Cardiac septum (tissue), 1 donor: ENCODE results near the gene ERC2. TPM values are rescaled to one million over a fixed set of nuclear protein-coding genes. Genes with fewer than 3 reads are reported as not detected.
"Not testable (repeated sequence)": the region's sequence is repeated elsewhere in the genome, so short reads cannot be mapped to it uniquely, and the experiment has no call there.

Experiments
- DNase-seq: peaks from one replicate; pipeline ENCODE4 v3.0.0-alpha.2; 2020; ENCODE audit warnings: low spot score
- intact Hi-C: fragments of 100-400 bp; cut with DNase I; formaldehyde crosslinking; loops from one replicate; pipeline ENCODE4 v1.14.0; 2022
- total RNA-seq: library from RNA; stranded (reverse); fragmentation: NEBNext Ultra II Directional; extraction: Animal tissue kit (Norgen Biotek cat#: 25700); gene quantifications from one replicate; pipeline ENCODE4 v1.2.1, GENCODE V29; 2021
- donor health status: DM: no; HTN: no; CAD: no.

Gene ERC2
- total RNA-seq, 1 donor from 2014 or later = 6.2 TPM

DNA sequence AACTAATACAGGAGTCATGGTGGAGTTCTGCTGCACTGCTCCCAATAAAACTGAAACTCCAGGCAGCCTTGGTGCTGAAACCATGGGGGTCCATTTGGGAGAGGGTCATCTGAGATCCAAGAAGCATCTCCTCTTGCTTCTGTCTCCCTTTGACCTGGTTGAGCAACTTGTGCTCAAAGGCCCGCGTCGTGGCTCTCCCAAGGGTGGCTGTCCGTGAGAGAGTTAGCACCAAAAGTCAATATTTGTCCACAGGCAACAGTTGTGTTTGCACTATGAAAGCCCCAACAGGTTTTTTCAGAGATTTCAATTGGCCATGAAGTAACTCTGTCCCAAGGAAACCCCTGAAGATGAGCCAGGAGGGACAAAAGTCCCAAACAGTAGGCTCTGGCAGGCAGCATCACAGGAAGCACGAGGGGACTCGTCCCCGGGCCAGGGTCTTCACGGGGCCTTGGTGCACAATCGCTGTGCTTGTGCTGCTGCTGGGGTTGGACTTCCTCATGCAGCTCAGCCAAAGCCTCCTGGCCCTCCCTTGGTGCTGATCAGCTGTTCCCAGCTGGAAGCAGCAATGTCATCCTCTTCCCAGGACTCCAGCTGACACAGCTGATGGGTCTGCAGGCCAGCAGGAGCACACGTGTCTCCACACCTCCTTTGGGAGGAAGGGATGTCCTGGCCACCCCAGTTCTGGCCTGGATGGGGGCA is 941.8 kb downstream of the ERC2 start:
- DNase-seq = no peak
- intact Hi-C loops = no loop called here

DNA sequence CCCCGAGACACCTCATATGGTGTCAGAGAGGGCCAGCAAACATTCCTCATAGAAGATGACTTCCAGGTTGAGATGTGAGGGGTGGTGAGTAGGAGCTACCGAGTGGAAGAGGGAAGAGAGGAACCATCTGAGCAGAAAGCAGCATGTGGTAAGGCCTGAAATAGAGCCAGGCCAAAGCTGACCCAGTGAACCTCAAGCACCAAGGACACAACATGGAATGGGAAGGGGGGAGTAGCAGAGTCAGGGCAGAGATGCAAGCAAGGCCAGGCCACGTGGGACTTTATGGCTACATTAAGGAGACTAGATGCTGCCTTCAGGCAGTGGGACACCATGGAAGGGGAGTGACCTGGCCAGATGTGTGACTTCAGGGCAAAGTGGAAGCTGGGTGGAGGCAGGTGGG is 942.8 kb downstream of the ERC2 start:
- DNase-seq = no peak
- intact Hi-C loops = no loop called here

DNA sequence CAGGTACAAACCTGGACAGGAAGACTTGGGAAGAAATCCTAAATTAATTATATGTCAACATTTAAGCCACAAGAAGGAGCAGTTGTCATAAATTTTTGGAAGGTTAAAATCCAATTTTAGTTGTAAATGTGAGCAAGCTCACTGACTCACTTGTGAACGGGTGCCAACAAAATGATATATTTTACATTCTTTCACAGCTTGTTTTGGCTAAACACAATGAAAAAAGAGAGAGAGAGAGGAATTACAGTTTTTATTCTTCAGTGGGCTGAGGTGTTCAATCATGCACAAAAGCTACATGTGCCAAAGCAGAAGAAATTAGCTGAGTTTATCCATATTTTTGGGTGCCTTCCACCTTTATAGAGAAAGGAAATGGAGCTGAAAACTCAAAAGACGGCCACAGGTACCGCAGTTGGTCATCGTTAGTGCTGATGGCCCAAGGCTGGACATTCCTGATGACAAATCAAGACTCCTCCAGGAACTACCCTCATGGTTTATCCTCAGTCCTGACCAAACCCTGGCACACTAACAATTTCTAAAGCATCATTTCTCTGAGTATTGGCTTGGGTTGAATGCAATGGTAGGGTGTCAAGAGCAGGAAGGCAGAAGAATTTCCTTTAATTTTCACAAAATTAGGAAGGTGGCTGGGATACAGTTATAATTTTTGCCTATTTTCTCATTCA is 943.6 kb downstream of the ERC2 start:
- intact Hi-C loops = no loop called here

DNA sequence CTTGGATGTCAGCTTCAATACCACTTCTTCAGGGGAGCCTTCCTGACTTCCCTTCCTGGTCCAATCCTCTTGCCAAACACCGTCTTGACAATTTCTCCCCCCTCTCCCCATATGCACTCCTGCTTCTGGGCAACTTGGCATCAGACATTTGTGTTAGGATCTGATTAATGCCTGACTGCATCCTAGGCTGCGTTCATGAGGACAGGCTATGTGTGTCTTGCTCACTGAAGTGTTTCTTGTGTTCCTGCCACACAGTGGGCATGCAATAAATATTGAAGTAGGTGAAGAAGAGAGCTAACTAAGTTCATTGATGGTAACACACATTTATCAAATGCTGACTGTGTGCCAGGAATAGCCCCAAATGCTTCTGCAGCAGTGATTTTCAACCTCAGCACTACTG is 944.8 kb downstream of the ERC2 start:
- intact Hi-C loops = no loop called here
- DNase-seq = no peak

More for the DNA sequence above, 943.6 kb downstream of the ERC2 start:
- no peak for DNase-seq

DNA sequence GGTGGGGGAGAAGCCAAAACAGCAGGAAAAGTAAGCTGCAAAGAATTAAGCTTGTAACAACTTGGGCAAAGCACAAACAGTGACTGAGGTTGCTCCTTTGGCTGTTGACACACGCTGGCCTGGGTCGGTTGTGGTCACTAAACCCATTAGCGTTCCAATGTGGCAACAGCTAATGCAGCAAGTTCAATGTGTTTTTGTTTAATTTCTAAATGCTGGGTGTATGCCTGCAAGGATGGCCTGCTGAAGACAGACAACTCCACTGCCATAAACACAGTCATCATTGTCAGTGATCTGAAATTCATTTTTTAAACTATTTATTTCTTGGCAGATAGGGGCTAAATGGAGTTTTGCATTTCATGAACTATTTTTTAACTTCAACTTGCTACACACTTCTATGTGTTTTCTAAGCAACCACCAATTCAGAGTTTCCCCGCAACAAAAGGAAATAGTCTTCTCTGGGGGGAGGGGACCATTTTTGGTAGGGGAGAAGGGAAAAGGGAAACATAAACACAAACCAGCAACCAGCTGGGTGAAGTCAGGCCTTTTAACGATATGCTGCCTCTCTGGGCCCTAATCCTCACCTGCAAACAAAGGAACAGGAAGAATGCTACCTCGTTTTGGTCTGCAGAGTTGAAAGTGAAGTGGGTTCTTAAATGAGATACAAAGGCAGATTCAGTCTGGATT is 946.4 kb downstream of the ERC2 start:
- intact Hi-C loops = no loop called here

DNA sequence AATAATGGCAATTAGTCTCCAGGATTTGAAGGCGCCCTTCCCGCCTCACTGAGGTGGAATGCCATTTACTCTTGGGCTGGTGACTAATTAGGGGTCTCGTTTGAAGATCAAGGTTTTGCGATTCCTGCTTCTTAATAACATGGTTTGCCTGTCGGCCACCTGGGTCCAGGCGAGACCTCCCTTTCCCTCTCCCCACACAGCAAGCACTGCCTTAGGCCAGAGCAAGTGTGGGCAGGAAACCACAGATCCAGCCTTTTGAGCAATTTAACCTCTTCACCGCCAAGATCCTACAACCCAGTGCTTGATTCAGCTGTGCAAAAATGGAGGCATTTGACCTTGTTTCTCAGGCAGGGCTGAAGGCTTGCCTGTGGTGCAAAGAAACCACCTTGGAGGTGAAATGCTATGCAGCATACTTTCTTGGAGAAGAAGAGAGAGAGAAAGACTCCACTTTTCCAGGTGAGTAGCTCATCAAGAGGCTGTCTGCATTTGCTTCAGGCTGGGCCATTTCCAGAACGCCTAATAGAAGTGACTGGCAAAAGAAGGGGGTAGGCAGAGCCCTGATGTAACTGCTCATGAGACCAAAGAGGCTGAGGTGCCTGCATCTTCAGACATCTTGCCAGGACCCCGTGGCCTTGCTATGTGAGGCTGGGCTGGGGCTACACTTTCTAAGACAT is 947.1 kb downstream of the ERC2 start:
- intact Hi-C loops = no loop called here
- no peak for DNase-seq

More for the DNA sequence above, 946.4 kb downstream of the ERC2 start:
- no peak for DNase-seq

DNA sequence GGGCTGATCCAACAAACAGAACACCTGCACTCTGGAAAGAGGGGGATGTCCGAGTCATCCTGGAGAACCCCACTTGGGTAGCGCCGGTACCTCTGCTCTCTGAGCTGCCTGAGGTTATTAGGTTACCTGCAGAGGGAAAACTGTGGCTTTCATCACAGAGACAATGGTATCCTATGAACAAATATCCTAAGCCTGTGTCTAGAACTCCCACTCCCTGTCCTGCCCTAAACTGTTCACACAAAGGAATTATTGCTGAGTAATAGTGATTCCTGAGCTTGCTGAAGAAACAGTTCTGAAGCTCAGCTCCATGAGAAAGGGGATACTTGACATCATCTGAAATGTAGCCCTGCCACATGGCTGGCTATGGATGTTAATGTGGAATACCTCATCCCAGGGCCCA is 949.2 kb downstream of the ERC2 start:
- DNase-seq = no peak
- intact Hi-C loops = no loop called here

DNA sequence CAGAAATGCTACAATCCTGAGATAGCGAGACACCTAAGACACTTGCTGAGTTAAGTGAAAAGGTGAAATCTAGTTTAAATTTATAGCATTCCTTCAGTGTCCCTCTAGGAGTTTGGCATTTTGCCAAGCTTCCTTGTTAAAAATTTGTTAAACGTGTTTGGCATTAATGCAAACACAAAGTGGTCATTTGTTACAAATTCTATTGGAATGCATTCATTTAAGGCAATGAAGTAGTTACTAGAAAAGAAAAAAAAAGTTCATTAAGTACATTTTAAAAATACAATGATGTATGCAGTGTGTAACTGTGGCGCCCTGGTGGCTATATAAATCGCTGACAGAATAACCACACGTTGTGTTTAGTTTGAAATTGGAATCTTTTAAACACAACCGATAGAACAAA is 949.8 kb downstream of the ERC2 start:
- intact Hi-C loops = no loop called here

DNA sequence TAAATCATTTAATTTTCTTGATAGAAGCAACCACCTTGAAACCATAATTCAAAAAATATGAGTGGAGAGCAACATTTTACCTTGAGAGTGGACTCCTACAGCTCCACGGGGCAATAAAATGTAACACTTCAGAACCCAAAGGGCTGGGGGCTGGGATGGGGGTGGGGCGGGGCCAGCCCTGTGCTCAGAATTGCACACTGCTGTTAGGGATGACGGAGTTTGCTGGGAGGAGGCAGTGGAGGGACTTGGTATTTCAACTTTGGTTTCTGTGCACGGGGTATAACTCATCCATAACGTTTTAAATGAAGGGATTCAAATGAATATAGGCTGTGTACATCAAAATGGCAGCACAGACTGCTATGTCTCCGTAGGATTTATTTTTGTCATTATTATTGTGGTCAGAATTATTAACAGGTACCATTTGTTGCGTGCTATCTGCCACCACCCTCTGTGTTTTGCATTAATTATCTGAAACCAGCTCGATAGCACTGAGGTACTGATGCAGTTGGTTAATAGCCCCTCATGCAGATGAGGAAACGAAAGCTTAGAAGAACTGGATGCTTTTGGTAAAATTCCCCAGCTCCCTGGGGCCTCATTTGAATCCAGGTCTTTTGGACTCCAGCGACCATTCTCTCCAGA is 951.8 kb downstream of the ERC2 start:
- DNase-seq = no peak
- intact Hi-C loops = no loop called here

More for the DNA sequence above, 949.8 kb downstream of the ERC2 start:
- no peak for DNase-seq

DNA sequence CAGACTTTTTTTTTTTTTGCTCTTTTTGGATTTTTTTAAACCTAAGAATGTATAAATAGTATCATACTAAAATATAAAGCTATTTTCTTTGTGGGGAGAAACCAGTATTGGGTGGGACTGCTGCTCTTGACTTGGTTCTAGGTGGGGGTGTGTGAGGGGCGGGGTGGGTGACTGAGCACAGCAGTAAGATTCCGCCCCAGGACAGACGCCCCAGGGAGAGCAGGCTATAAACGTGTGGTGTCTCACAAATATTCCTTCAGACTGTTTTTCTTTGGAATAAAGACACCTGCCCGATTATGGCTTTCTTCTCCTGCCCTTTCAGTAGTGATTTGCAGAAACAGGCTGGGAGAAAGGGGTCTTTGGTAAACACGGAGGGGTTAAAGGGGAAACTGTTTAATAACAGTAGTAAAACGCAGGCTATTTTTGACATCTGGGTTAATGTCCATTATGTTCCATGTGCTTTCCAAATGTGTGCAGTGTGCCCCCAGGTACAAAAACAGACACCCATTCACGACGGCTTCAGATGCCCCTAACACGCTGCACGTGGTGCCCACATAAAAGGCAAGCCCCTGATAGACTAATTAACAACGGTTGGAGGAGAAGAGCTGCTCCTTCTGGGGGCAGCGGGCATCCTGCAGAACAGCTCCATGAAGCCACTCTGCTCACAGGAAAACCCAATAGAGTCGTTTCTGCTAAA is 952.6 kb downstream of the ERC2 start:
- intact Hi-C loops = no loop called here
- DNase-seq = no peak

DNA sequence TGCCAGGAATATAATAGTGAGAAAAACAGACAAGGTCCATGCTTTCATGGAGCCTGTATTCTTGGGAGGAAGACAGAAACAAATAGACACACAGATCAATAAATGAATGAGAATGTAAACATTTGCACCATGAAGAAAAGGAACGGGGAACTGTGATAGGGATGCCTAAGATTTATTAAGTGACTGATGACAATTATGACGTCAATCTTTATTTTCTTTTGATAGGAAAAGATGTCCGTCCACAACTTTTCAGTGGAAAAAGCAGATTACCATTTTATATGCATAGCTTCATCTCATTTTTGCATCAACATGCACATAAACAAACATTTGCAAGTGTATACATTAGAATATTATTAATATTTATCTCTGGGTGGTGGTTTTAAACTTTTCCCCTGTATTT is 953.3 kb downstream of the ERC2 start:
- DNase-seq = no peak
- intact Hi-C loops = no loop called here

DNA sequence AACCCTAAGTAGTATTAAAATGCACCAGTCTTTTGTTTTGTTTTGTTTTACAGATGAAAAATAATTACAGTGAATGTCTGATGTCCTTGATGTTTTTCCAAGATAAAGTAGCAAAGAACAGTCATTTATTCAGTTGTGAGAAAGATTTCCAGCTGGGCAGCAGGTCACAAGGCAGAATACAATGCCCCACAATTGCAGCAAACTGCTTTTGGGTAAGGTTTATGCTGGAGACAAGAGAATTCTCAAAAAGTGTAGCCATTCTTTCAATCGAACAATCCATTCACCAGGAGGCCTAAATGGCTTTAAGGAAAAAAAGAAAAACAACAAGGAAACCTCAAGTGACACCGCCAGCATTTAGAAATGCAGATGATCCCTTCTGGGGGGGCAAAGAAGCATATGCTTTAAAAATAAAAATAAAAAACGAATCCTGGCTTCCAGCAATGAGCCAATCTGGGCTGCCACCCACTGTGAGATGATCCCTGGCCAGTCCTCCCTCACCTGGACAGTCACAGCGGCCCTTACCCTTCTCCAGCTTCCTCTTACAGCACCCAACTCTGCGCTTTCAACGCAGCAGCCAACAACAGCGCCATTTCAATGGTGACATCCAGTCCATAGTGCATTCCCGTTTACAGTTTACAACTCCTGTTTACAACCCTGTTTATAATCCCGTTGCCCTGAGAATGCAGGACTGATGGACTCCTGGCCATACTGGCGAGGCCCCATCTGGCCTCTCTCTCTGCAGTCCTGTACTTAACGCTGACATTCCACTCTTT is 955.5 kb downstream of the ERC2 start:
- DNase-seq = no peak
- intact Hi-C loops = no loop called here

DNA sequence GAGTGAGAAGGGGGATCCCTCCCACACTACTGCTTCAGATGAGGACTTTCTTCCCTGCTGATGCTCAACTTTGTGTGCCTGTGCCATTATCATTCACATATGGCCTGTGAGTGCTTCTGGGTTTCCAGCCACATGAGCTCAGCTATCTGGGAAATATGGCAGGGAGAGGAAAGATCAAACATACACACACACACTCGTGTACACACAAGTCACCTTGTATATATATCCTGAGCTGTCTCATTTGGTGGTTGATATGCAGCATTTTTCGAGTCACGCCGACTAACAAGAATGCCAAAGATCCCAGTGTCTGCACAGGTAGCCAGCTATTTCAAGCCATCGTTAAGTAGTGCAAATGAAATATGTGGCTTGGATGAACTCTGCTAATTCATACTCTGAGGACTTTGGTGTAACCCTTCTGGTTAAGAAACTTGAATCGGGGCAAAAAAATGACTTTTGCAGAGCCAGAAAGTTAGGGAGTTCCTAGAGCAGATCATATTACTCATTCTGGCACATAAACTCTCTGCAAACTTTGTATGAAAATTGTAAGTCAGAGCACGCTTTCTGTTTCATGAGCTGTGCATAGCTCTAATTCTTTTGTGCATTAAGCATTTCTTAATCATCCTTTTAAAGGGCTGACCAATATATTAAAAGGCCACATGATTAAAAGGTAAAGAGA is 956.2 kb downstream of the ERC2 start:
- intact Hi-C loops = no loop called here
- DNase-seq = no peak

DNA sequence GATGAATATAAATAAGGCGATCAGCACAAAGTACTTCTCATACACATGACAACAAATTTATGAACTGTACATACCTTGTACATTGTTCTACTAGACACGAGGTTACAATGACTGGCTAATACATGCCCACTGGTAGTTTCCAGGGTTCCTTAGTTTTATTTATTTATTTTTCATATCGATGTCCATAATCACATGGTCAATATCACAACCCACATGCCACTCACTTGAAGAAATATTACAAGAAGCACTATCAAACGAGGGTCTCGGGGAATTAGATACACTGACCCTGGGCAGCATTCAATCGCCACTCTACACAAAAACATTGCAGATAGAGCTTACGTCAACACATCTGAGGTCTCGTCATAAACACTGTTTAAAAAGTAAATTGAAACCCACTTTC is 959.9 kb downstream of the ERC2 start:
- intact Hi-C loops = no loop called here
- DNase-seq = no peak

DNA sequence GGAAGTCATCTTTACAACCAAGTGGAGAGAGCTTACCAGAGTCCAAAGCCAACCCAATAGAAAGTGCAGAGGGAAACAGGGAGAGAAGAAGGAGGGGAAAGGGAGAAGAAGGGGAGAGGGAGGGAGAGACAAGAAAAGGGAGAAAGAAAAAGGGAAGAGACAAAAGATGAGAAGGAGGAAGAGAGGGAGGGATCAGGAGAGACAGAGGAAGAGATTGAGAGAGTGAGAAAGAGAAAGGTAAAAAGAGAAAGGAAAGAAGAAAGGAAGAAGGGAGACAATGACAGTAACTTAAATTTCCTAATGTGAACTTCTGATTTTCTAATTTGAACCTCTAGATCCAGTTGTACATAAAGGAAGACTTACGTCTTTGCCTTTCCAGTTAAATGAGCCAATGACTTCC is 960.5 kb downstream of the ERC2 start:
- DNase-seq = no peak
- intact Hi-C loops = no loop called here

DNA sequence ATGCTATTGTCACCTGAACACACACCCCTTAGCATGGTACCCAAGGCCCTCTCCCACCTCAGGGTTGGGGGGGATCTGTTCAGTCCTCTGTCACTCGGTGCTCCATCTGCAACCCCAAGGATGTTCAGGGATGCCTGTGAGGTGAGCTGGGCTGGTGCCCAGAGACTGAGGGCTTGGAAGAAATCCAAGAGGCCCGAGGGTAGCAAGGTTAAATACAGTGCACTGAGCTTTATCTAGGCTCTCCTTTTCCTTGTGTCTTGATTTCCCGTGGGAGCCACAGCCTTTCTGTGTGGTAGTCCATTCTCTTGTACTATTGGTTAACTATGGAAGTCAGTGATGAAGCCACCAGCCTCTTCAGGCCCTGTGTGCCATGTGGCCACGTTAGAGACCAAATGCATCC is 962.5 kb downstream of the ERC2 start:
- DNase-seq = no peak
- intact Hi-C loops = no loop called here

DNA sequence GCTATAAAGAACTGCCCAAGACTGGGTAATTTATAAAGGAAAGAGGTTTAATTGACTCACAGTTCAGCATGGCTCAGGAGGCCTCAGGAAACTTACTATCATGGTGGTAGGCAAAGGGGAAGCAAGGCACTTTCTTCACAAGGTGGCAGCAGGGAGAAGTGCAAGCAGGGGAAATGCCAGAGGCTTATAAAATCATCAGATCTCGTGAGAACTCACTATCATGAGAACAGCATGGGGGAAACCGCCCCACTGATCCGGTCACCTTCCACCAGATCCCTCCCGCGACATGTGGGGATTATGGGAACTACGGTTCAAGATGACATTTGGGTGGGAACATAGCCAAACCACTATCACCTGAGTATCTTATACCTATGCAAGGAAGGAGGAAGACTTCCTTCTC is 963.2 kb downstream of the ERC2 start:
- intact Hi-C loops, DNase-seq: not testable (repeated sequence)

DNA sequence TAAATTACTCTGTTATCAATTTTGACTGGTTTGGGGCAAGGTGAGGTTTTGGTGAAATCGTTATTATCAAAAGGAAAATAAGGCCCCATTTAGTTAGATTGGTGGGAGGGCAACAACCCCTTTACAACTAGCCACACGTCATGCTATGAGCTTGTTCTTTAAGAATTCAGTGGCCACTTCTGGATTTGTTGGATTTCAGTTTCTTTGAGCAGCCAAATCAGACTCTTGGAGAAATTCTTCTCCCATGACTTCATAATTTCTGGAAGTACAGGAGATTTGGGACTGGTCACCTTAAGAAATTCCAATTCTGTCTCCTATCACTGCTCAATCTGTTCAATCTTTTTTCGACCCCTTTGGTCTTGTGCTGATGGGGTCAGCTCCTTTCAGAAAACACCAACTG is 966.4 kb downstream of the ERC2 start:
- no peak for DNase-seq
- intact Hi-C loops = no loop called here
